Heart left ventricle (tissue), 13 donors: Measurements from ENCODE around the gene BCAS1.

Experiments used
- POLR2A ChIP-seq, 2 donors: fragments of 450-650 bp; IDR thresholded peaks; one replicate each; pipeline ENCODE4 v1.6.1; 2017; ENCODE audit warnings: antibody characterized with exemption in 2 of 2, mild to moderate bottlenecking in 2 of 2, moderate library complexity in 2 of 2
- TF ChIP-seq, protein P1 (sequence below), 12 donors: fragments of 200-600 bp; sonication (generic) in 4 of 12; IDR thresholded peaks; one replicate each; pipeline versions ENCODE4 v1.5.0 to v1.8.0; 2018 to 2022; ENCODE audit warnings: antibody characterized with exemption in 12 of 12, mild to moderate bottlenecking in 5 of 12
- donor health status: ischemic (EF 13 %, LVEDD 7.1; RV severe dilation, severe dysfunction).
- donor health status: DM: no; HTN: yes; CAD: no.
- donor health status: DM: no; HTN: no; CAD: no.
- donor health status: ischemic (EF 25% LVEDD 6.9; RV normal size, moderate dysfunction).
- donor health status: ischemic (EF 25% LVEDD 5.7; RV mildly dilated, moderate dysfunction).
- donor health status: ischemic (EF 35%, LVEDD 5.7; RV mildly dilated, moderate dysfunction).
- donor health status: nonischemic (EF 11% LVEDD 7.7; RV severe dilation, severe dysfunction).
- donor health status: DM: yes; HTN: yes; CAD: no.
- donor health status: PGD.
- donor health status: ischemic (EF 29% LVEDD 5.4; RV normal size, mild dysfunction).
- donor health status: nonischemic (EF 23%, LVEDD 6.1; RV moderate dilation, normal function).

DNA sequence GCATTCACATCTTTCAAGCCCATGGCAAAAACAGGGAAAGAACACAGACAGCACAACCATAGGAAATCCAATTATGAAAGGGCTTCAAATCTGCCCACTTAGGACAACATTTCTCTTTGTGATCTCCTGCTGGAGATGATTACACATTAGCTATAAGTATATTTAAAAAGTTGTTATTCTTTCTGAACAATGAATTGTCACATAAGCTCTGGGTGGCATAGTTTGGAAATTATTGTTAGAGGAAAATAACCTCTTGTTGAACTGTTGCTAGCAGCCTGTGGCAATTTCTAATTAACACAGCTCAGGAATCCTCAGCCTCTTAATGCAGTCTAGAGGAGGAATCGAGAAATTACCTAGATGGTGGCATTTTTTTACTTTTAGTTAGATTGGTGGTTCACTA is 54.9 kb downstream of the BCAS1 start:
- no peak for TF ChIP-seq POLR2A (IDR thresholded peaks at IDR 0.05)
- TF ChIP-seq, protein P1, sequence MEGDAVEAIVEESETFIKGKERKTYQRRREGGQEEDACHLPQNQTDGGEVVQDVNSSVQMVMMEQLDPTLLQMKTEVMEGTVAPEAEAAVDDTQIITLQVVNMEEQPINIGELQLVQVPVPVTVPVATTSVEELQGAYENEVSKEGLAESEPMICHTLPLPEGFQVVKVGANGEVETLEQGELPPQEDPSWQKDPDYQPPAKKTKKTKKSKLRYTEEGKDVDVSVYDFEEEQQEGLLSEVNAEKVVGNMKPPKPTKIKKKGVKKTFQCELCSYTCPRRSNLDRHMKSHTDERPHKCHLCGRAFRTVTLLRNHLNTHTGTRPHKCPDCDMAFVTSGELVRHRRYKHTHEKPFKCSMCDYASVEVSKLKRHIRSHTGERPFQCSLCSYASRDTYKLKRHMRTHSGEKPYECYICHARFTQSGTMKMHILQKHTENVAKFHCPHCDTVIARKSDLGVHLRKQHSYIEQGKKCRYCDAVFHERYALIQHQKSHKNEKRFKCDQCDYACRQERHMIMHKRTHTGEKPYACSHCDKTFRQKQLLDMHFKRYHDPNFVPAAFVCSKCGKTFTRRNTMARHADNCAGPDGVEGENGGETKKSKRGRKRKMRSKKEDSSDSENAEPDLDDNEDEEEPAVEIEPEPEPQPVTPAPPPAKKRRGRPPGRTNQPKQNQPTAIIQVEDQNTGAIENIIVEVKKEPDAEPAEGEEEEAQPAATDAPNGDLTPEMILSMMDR (IDR thresholded peaks at IDR 0.05): no peak
